Breast epithelium (tissue), 3 donors: Measurements from ENCODE around the gene EFNB1.

Experiments used
- POLR2A ChIP-seq: fragments of 450-650 bp; IDR thresholded peaks from one replicate; pipeline ENCODE4 v1.6.1; 2016; ENCODE audit warnings: antibody characterized with exemption, mild to moderate bottlenecking, moderate library complexity
- TF ChIP-seq, protein P1 (sequence below), 3 donors: fragments of 450-650 bp; IDR thresholded peaks; one replicate each; pipeline ENCODE4 v1.5.1; 2016 to 2017; ENCODE audit warnings: antibody characterized with exemption in 3 of 3, mild to moderate bottlenecking in 3 of 3, moderate library complexity in 3 of 3

DNA sequence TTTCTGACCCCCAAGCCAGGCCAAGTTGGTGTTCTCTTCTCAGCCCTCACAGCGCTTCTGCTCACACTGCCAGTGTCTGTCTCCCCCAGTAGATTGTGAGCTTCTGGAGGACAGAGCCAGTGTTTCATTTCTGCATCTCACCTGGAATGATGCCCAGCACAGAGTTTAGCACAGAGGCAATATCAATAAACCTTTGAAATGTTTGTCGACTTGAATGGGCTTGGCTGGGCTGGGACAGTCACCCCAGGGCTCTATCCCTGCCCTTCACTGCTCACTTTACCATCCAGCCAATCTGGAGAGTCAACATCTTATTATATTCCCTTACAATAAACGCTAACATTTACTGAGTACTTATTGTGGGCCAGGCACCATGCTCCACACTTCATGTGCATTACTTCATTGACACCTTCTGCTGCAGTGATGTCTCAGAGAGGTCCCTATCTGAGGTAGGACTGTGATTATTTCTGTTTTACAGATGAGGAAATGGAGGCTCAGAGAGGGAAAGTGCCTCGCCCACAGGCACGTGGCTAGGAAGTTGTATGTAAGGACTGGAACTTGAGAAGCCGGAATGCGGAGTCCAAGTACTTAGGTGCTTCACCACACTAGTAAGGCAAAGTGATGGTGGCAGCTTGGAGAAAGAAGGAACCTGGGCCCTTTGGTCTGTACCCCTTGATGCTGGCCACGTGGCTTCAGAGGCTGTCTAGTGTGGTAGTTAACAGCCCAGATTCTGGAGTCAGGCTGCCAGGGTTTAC, 19.5 kb downstream of the EFNB1 start:
- TF ChIP-seq, protein P1, sequence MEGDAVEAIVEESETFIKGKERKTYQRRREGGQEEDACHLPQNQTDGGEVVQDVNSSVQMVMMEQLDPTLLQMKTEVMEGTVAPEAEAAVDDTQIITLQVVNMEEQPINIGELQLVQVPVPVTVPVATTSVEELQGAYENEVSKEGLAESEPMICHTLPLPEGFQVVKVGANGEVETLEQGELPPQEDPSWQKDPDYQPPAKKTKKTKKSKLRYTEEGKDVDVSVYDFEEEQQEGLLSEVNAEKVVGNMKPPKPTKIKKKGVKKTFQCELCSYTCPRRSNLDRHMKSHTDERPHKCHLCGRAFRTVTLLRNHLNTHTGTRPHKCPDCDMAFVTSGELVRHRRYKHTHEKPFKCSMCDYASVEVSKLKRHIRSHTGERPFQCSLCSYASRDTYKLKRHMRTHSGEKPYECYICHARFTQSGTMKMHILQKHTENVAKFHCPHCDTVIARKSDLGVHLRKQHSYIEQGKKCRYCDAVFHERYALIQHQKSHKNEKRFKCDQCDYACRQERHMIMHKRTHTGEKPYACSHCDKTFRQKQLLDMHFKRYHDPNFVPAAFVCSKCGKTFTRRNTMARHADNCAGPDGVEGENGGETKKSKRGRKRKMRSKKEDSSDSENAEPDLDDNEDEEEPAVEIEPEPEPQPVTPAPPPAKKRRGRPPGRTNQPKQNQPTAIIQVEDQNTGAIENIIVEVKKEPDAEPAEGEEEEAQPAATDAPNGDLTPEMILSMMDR (IDR thresholded peaks at IDR 0.05): no peak
- no peak for TF ChIP-seq POLR2A
